Small intestine (tissue), 7 donors: ENCODE results near the gene SPACDR. TPM values are rescaled to one million over a fixed set of nuclear protein-coding genes. Genes with fewer than 3 reads are reported as not detected.

ENCODE experiments used
- DNase-seq, 2 donors: peaks; one replicate each; pipeline versions ENCODE4 v3.0.0 to v3.0.0-alpha.2; 2013
- FAIRE-seq: peaks from 2 replicates; lab custom pipeline; 2012; peaks lifted over from hg19 to GRCh38; lab: Jason Lieb, UNC
- H3K27ac ChIP-seq, 3 donors: one replicate each; pipeline ENCODE4 v1.5.1; 2013; ENCODE audit warnings: low read length in 2 of 3, mild to moderate bottlenecking in 2 of 3, control low read depth in 1 of 3, inconsistent platforms in 1 of 3, low read depth in 1 of 3, moderate library complexity in 1 of 3
- H3K27me3 ChIP-seq, 3 donors: one replicate each; pipeline ENCODE4 v1.6.1; 2013; ENCODE audit warnings: low read length in 3 of 3, inconsistent platforms in 1 of 3; ENCODE audit not compliant: control insufficient read depth in 3 of 3, insufficient read depth in 3 of 3
- H3K36me3 ChIP-seq, 3 donors: one replicate each; pipeline ENCODE4 v1.6.1; 2013; ENCODE audit warnings: low read length in 3 of 3, inconsistent platforms in 1 of 3, low read depth in 1 of 3, mild to moderate bottlenecking in 1 of 3, moderate library complexity in 1 of 3; ENCODE audit not compliant: control insufficient read depth in 3 of 3, insufficient read depth in 2 of 3
- H3K4me1 ChIP-seq, 3 donors: one replicate each; pipeline ENCODE4 v1.6.1; 2013; ENCODE audit warnings: low read length in 2 of 3, inconsistent platforms in 1 of 3, low read depth in 1 of 3, mild to moderate bottlenecking in 1 of 3, moderate library complexity in 1 of 3; ENCODE audit not compliant: control insufficient read depth in 3 of 3, insufficient read depth in 2 of 3
- H3K4me3 ChIP-seq, 3 donors: one replicate each; pipeline ENCODE4 v1.5.1; 2013; ENCODE audit warnings: low read length in 3 of 3, control low read depth in 1 of 3, inconsistent platforms in 1 of 3, low read depth in 1 of 3, mild to moderate bottlenecking in 1 of 3, moderate library complexity in 1 of 3
- H3K9me3 ChIP-seq, 2 donors: one replicate each; pipeline ENCODE4 v1.6.1; 2013; ENCODE audit warnings: low read depth in 1 of 2, low read length in 1 of 2; ENCODE audit not compliant: control insufficient read depth in 2 of 2, insufficient read depth in 1 of 2
- WGBS, 3 donors: extraction: QIAGEN DNeasy Blood & Tissue Kit; methylation state at CpG; one replicate each; pipeline ENCODE4 v1.1.7; 2013; 5-methylcytosine and 5-hydroxymethylcytosine counted together
- polyA plus RNA-seq, 4 donors: library from polyadenylated mRNA; stranded (reverse) in 3 of 4; unstranded in 1 of 4; fragments of 200-250 nt in 3 of 4; fragments of 120-200 nt in 1 of 4; gene quantifications; one replicate each; pipeline versions ENCODE4 v1.2.1 to v1.2.3, GENCODE V29; 2013
- donor health status: healthy with polysubstance abuse.
- donor health status: control.
- donor health status: control.
- donor health status: Bipolar disorder and iron deficiency.
- donor health status: healthy.

Gene SPACDR
- polyA plus RNA-seq, 4 donors = 0.43 to 1.2 (median 0.89) TPM; not detected in 1

GRCh38 chr7:100411101-100411500 is 53.0 kb downstream of the SPACDR start:
- no peaks in the 10 kb centered on the region for H3K36me3 ChIP-seq
- no peak overlapping the region for H3K4me3 ChIP-seq
- H3K4me1 ChIP-seq = no peaks in the 10 kb centered on the region
- DNase-seq (no peak), FAIRE-seq (no peak)
- peaks cover 0 to 2% (median 0%) of the 10 kb centered on the region in 3 donors for H3K27me3 ChIP-seq
- WGBS, 3 donors = 93 to 96% (median 94%) methylated on average over 6 of the region's 6 CpGs
- H3K9me3 ChIP-seq = no peaks in the 10 kb centered on the region
- no peak overlapping the region for H3K27ac ChIP-seq

GRCh38 chr7:100407285-100408180 is 56.5 kb downstream of the SPACDR start:
- peaks cover 0 to 2% (median 0%) of the 10 kb centered on the region in 3 donors for H3K27me3 ChIP-seq
- WGBS, 3 donors = 57 to 61% (median 57%) methylated on average over 12 of the region's 12 CpGs
- no peak for FAIRE-seq
- H3K9me3 ChIP-seq = no peaks in the 10 kb centered on the region
- H3K4me3 ChIP-seq = no peak overlapping the region
- H3K4me1 ChIP-seq = no peaks in the 10 kb centered on the region
- no peak overlapping the region for H3K27ac ChIP-seq
- no peaks in the 10 kb centered on the region for H3K36me3 ChIP-seq
- DNase-seq = peak; percentile 44 to 49

- H3K27ac ChIP-seq = no peak overlapping the region
- no peak overlapping the region for H3K4me3 ChIP-seq
- WGBS, 3 donors = 61 to 65% (median 64%) methylated on average over 6 of the region's 6 CpGs
- no peaks in the 10 kb centered on the region for H3K36me3 ChIP-seq
- H3K27me3 ChIP-seq = peaks cover 0 to 2% (median 0%) of the 10 kb centered on the region in 3 donors
- no peaks in the 10 kb centered on the region for H3K4me1 ChIP-seq
- no peak for DNase-seq
- no peaks in the 10 kb centered on the region for H3K9me3 ChIP-seq
- no peak for FAIRE-seq
Measured at GRCh38 chr7:100406767-100407166, 57.3 kb downstream of the SPACDR start.

Other genes with a start within 250 kb of the SPACDR start
- gene PVRIG, start 244.3 kb downstream of the SPACDR start, polyA plus RNA-seq = 1 to 10 TPM in 2 of 4 donors, under 1 TPM in 2; 0.45 to 1.2 (median 0.91) TPM
- 1 to 10 TPM in 1 of 4 donors, under 1 TPM in 1, not detected in 2; 0.06 to 3.1 TPM for gene SPDYE3, start 156.6 kb downstream of the SPACDR start, polyA plus RNA-seq
- 100 to 1,000 TPM in 1 of 4 donors, 10 to 100 TPM in 3; 39.1 to 117 (median 57.2) TPM for gene PILRB, start 106.1 kb downstream of the SPACDR start, polyA plus RNA-seq
- gene PILRA, start 90.8 kb downstream of the SPACDR start, polyA plus RNA-seq = 1 to 10 TPM in 3 of 4 donors, under 1 TPM in 1; 0.81 to 5.0 (median 3.4) TPM
- gene ZCWPW1, start 35.6 kb downstream of the SPACDR start, polyA plus RNA-seq = 1 to 10 TPM; 1.3 to 6.5 (median 4.8) TPM
- 10 to 100 TPM; 26.8 to 41.1 (median 30.7) TPM for gene MEPCE, start 34.4 kb downstream of the SPACDR start, polyA plus RNA-seq
- 10 to 100 TPM; 27.1 to 62.8 (median 46.8) TPM for gene PPP1R35, start 27.8 kb downstream of the SPACDR start, polyA plus RNA-seq
- 10 to 100 TPM; 31.7 to 57.9 (median 49.6) TPM for gene TSC22D4, start 15.0 kb upstream of the SPACDR start, polyA plus RNA-seq
- gene NYAP1, start 19.7 kb upstream of the SPACDR start, polyA plus RNA-seq = 1 to 10 TPM in 2 of 4 donors, not detected in 2; 1.1 to 2.3 TPM
- gene AGFG2, start 74.9 kb upstream of the SPACDR start, polyA plus RNA-seq = 10 to 100 TPM in 3 of 4 donors, 1 to 10 TPM in 1; 9.5 to 23.9 (median 16.4) TPM
- 10 to 100 TPM in 2 of 4 donors, 1 to 10 TPM in 2; 2.0 to 28.2 (median 12.9) TPM for gene SAP25, start 109.6 kb upstream of the SPACDR start, polyA plus RNA-seq
- 100 to 1,000 TPM in 1 of 4 donors, 10 to 100 TPM in 3; 33.4 to 111 (median 55.1) TPM for gene LRCH4, start 121.9 kb upstream of the SPACDR start, polyA plus RNA-seq
- 1 to 10 TPM in 1 of 4 donors, under 1 TPM in 1, not detected in 2; 0.55 to 1.1 TPM for gene FBXO24, start 122.1 kb upstream of the SPACDR start, polyA plus RNA-seq
- gene PCOLCE, start 138.1 kb upstream of the SPACDR start, polyA plus RNA-seq = 10 to 100 TPM in 2 of 4 donors, 1 to 10 TPM in 2; 1.9 to 28.5 (median 9.7) TPM
- 10 to 100 TPM in 3 of 4 donors, 1 to 10 TPM in 1; 8.4 to 14.9 (median 10.6) TPM for gene MOSPD3, start 148.3 kb upstream of the SPACDR start, polyA plus RNA-seq
- gene TFR2, start 177.3 kb upstream of the SPACDR start, polyA plus RNA-seq = 1 to 10 TPM in 2 of 4 donors, not detected in 2; 1.2 to 1.3 TPM
- gene ACTL6B, start 192.2 kb upstream of the SPACDR start, polyA plus RNA-seq = under 1 TPM in 2 of 4 donors, not detected in 2; 0.52 to 1.00 TPM
- 100 to 1,000 TPM; 179 to 214 (median 186) TPM for gene GNB2, start 209.5 kb upstream of the SPACDR start, polyA plus RNA-seq
- gene GIGYF1, start 230.0 kb upstream of the SPACDR start, polyA plus RNA-seq = 10 to 100 TPM; 15.7 to 49.1 (median 17.9) TPM
- gene POP7, start 241.9 kb upstream of the SPACDR start, polyA plus RNA-seq = 10 to 100 TPM; 31.9 to 44.8 (median 40.9) TPM